Measurements from ENCODE around the gene ZNF593.

Gene ZNF593

DNA sequence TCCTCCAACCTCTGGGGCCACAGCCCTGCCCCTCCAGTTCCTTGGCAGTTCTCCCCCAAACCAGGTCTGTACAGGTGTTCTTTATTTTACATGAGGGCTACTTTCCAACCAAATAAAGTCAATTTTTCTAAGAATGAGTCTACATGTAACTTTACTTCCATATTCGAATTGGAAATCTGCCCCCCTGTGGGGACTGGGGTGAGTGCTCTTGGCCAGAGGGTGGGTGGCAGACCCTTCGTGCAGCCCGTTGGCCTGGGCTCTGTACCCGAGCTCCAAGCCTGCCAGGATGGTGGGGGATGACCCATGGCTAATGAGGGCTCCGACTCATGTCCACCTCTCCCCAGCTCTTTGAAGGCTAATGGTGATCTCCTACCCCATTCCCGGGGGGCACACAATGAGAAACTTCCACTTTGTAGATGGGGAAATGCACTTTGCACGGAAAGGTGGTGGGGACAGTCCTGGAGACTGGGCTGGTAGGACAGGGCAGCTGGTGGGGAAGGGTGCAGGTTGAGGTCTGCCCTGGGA, 20.1 kb downstream of the ZNF593 start:
- ChIA-PET POLR2A (no interaction called here), CTCF (interaction anchor here (1.0 to 3.6 kb wide), 4 partner anchors 15 to 174 kb away, joined by 3 to 13 read pairs (median 6); partner anchors contain the start of genes C1orf232 and ZNF593)
- TF ChIP-seq, protein P1, sequence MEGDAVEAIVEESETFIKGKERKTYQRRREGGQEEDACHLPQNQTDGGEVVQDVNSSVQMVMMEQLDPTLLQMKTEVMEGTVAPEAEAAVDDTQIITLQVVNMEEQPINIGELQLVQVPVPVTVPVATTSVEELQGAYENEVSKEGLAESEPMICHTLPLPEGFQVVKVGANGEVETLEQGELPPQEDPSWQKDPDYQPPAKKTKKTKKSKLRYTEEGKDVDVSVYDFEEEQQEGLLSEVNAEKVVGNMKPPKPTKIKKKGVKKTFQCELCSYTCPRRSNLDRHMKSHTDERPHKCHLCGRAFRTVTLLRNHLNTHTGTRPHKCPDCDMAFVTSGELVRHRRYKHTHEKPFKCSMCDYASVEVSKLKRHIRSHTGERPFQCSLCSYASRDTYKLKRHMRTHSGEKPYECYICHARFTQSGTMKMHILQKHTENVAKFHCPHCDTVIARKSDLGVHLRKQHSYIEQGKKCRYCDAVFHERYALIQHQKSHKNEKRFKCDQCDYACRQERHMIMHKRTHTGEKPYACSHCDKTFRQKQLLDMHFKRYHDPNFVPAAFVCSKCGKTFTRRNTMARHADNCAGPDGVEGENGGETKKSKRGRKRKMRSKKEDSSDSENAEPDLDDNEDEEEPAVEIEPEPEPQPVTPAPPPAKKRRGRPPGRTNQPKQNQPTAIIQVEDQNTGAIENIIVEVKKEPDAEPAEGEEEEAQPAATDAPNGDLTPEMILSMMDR (IDR thresholded peaks at IDR 0.05; ENCODE audit: insufficient read depth, low read length, missing control alignments) = no peak
- no peak overlapping the region for H3K4me3 ChIP-seq (ENCODE audit: low read depth, low read length)
- no peak for DNase-seq (ENCODE audit: low read depth, low spot score)

DNA sequence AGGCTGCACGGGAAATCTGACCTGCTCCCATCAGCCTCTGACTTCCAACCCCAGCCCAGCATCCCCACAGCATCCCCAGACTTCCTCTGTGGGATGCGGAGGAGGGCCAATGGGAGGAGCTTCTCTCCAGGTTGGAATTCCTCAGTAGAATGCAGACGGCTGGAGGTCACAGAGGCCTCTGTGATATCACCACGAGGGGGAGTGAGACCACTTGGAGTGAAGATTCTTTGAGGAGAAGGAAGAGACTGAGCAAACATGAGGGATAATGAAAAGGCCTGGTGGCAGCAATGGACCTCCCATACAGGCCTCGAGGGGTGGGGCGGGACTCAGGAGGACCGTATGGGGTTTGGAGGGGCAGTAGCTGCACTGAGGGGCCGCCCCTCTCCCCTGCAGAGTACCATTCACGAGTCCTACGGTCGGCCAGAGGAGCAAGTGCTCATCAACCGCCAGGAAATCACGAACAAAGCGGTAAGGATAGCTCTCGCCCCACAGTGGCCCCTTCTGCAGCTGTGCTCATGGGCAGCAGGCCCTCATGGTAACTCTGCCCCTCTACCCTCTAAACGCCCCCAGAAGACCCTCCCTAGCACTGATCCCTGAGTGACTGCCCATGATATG, 20.8 kb downstream of the ZNF593 start, which contains the start of gene CATSPER4:
CATSPER4 (plus strand) TSS at position 230 of the 615 bp plus-strand sequence; CDS start at position 256, 26 bp downstream.
- ChIA-PET POLR2A (no interaction called here), CTCF (interaction anchor here (0.7 to 3.6 kb wide), 5 partner anchors 16 to 174 kb away, joined by 3 to 13 read pairs (median 4); partner anchors contain the start of genes C1orf232 and ZNF593)
- TF ChIP-seq, protein P1 (IDR thresholded peaks at IDR 0.05; ENCODE audit: insufficient read depth, low read length, missing control alignments) = no peak
- no peak within 1 kb of the TSS for H3K4me3 ChIP-seq (ENCODE audit: low read depth, low read length)
- DNase-seq (ENCODE audit: low read depth, low spot score) = no peak

DNA sequence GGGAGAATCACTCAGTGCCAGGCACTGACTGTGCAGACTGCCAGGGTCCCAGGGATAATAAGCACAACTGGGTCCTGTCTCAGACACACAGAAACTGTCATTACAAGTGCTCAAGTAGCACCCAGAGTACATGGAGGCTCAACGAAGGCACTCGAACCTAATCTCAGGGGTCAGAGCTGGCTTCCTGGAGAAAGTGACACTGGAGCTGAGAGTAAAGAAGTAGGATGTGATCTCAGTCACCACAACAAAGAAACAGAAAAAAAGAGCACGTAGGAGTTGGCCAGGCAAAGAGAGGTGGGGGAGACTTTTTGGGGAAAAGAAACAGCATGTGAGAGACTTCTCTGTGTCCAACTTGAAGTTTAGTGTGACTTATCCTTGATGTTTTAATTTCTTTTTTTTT, 22.0 kb downstream of the ZNF593 start:
- CTCF ChIA-PET = interaction anchor here (0.7 to 3.6 kb wide), 5 partner anchors 9 to 130 kb away, joined by 3 to 13 read pairs (median 5); partner anchors contain the start of genes C1orf232 and ZNF593

DNA sequence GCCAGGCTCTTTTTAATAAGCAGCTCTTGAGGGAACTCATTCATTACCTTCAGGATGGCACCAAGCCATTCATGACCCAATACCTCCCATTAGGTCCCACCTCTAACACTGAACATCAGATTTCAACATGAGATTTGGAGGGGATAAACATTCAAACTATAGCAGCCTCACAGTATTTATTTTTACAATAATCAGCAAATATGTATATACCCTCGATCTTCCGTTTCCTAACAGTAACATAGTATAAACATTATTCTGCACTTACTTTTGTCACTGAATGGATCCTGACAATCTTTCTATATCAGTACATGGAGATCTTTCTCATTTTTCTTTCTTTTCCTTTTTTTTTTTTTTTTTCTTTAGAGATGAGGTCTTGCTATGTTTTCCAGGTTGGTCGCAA, 26.1 kb downstream of the ZNF593 start:
- ChIA-PET CTCF (interaction anchor here (1.9 kb wide), 1 partner anchor 27 kb away, joined by 6 read pairs; the partner anchor contains the start of genes C1orf232 and ZNF593), POLR2A (interaction anchor here (0.7 kb wide), 1 partner anchor 9 kb away, joined by 4 read pairs; no protein-coding TSS in a partner anchor)
- DNase-seq (ENCODE audit: low read depth, low spot score) = no peak
- TF ChIP-seq, protein P1 (IDR thresholded peaks at IDR 0.05; ENCODE audit: insufficient read depth, low read length, missing control alignments) = no peak
- H3K4me3 ChIP-seq (ENCODE audit: low read depth, low read length) = no peak overlapping the region

More for the DNA sequence above, 22.0 kb downstream of the ZNF593 start:
- POLR2A ChIA-PET = no interaction called here
- no peak overlapping the region for H3K4me3 ChIP-seq (ENCODE audit: low read depth, low read length)
- TF ChIP-seq, protein P1 (IDR thresholded peaks at IDR 0.05; ENCODE audit: insufficient read depth, low read length, missing control alignments) = no peak
- no peak for DNase-seq (ENCODE audit: low read depth, low spot score)

DNA sequence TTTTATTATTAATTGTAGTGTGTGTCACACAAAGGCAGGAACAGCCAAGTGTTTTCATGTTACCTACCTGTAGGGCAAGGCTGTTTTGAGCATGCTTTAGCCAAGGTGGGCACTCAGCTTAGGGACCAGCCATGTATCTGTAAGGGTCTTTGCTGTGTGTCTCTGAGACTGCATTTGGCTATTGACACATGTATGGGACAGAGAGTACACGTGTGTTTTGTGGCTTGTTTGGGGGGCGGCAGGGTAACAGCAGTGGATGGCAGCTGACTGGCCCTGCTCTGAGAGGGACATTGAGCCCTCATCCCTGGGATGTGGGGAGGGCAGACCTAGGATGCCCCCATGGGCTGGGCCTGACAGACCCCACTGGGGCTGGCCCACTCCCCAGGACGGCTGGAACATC, 27.6 kb downstream of the ZNF593 start:
- POLR2A ChIA-PET = no interaction called here
- CTCF ChIA-PET = interaction anchor here (0.8 to 1.9 kb wide), 2 partner anchors 15 to 28 kb away, joined by 3 to 6 read pairs; partner anchors contain the start of genes C1orf232 and ZNF593
- H3K4me3 ChIP-seq (ENCODE audit: low read depth, low read length) = no peak overlapping the region

More for the DNA sequence above, 27.6 kb downstream of the ZNF593 start:
- DNase-seq (ENCODE audit: low read depth, low spot score) = no peak
- TF ChIP-seq, protein P1 (IDR thresholded peaks at IDR 0.05; ENCODE audit: insufficient read depth, low read length, missing control alignments) = no peak
